ENCODE results near the gene CSMD2. TPM values are rescaled to one million over a fixed set of nuclear protein-coding genes. Genes with fewer than 3 reads are reported as not detected.

CSMD2 gene
- total and polyA plus RNA-seq, 2 of the 8 experiments (the other 6 are each of a cell fraction or from before 2014, with no cell fraction given) = 7.0 to 14.7 TPM

GRCh38 chr1:33768821-33769220 is 396.2 kb downstream of the CSMD2 start (continued):
- TF ChIP-seq ATF2 (IDR thresholded peaks at IDR 0.05; ENCODE audit: low read length) (no peak), NANOG (IDR thresholded peaks at IDR 0.05; ENCODE audit: insufficient read depth, low read depth, low read length, poor library complexity, severe bottlenecking) (no peak), FOSL1 (IDR thresholded peaks at IDR 0.05; ENCODE audit: insufficient read depth, low read depth, low read length) (no peak), CTBP2 (IDR thresholded peaks at IDR 0.05; ENCODE audit: borderline replicate concordance, insufficient read depth, insufficient read length, low read length) (no peak), BRCA1 (IDR thresholded peaks at IDR 0.05; ENCODE audit: low read depth, low read length) (no peak), CEBPB (IDR thresholded peaks at IDR 0.05; ENCODE audit: low read depth, low read length) (no peak)
